KBM-7 (cell line): Measurements from ENCODE around the gene C1orf74.

Source experiments
- DNase-seq: peaks from one replicate; pipeline ENCODE4 v3.0.0-alpha.2; 2015
- in situ Hi-C: fragments of 300-500 bp; cut with MboI; formaldehyde crosslinking; loops from 2 replicates; pipeline ENCODE4 v1.14.3; 2020; ENCODE audit warnings: low sequenced_read_pairs, low pct_unique_long_range_greater_than_20kb, mixed read lengths

Gene C1orf74

GRCh38 chr1:209751627-209752231 lies 32.6 kb downstream of the C1orf74 start:
- in situ Hi-C loops: no loop called here

GRCh38 chr1:209749670-209750323 lies 34.6 kb downstream of the C1orf74 start:
- no peak for DNase-seq
- in situ Hi-C loops: no loop called here

More at GRCh38 chr1:209751627-209752231, 32.6 kb downstream of the C1orf74 start:
- DNase-seq: no peak

GRCh38 chr1:209749205-209749604 lies 35.2 kb downstream of the C1orf74 start:
- in situ Hi-C loops: no loop called here
- DNase-seq: no peak

GRCh38 chr1:209748620-209749019 lies 35.7 kb downstream of the C1orf74 start:
- no peak for DNase-seq
- in situ Hi-C loops: no loop called here

GRCh38 chr1:209747580-209748262 lies 36.6 kb downstream of the C1orf74 start:
- peak; percentile 92 for DNase-seq
- in situ Hi-C loops: no loop called here

- no peak for DNase-seq
- in situ Hi-C loops: no loop called here
Measured at GRCh38 chr1:209746451-209747165, 37.8 kb downstream of the C1orf74 start.

- in situ Hi-C loops: no loop called here
- DNase-seq: no peak
Measured at GRCh38 chr1:209743145-209743482, 41.2 kb downstream of the C1orf74 start.

- no peak for DNase-seq
- in situ Hi-C loops: no loop called here
Measured at GRCh38 chr1:209742409-209743144, 41.8 kb downstream of the C1orf74 start.

GRCh38 chr1:209741889-209742288 lies 42.5 kb downstream of the C1orf74 start:
- no peak for DNase-seq
- in situ Hi-C loops: no loop called here

GRCh38 chr1:209741193-209741592 lies 43.2 kb downstream of the C1orf74 start:
- in situ Hi-C loops: no loop called here
- no peak for DNase-seq

GRCh38 chr1:209738270-209738669 lies 46.1 kb downstream of the C1orf74 start:
- in situ Hi-C loops: no loop called here

GRCh38 chr1:209737118-209737505 lies 47.2 kb downstream of the C1orf74 start:
- in situ Hi-C loops: no loop called here
- no peak for DNase-seq

More at GRCh38 chr1:209738270-209738669, 46.1 kb downstream of the C1orf74 start:
- no peak for DNase-seq

GRCh38 chr1:209736490-209737117 lies 47.8 kb downstream of the C1orf74 start:
- in situ Hi-C loops: no loop called here
- no peak for DNase-seq

GRCh38 chr1:209733409-209734192 lies 50.8 kb downstream of the C1orf74 start:
- in situ Hi-C loops: no loop called here
- DNase-seq: no peak

GRCh38 chr1:209732725-209733124 lies 51.6 kb downstream of the C1orf74 start:
- in situ Hi-C loops: no loop called here
- DNase-seq: no peak

- DNase-seq: no peak
- in situ Hi-C loops: no loop called here
Measured at GRCh38 chr1:209729436-209729835, 54.9 kb downstream of the C1orf74 start.
